GM23248 (cell line): ENCODE data around the gene MGST3. TPM values are rescaled to one million over a fixed set of nuclear protein-coding genes. Genes with fewer than 3 reads are reported as not detected.

Experiments
- DNase-seq: peaks from one replicate; pipeline ENCODE4 v3.0.0-alpha.2; 2015
- H2AFZ ChIP-seq: fragments of 200-600 bp; sonication (generic); 2 replicates; pipeline ENCODE4 v1.6.1; 2016; ENCODE audit warnings: antibody characterized with exemption
- H3F3A ChIP-seq: fragments of 200-600 bp; sonication (generic); 2 replicates; pipeline ENCODE4 v1.6.1; 2016; ENCODE audit warnings: mild to moderate bottlenecking, antibody characterized with exemption, mixed run types; ENCODE audit not compliant: insufficient read depth
- H3K27ac ChIP-seq: fragments of 200-600 bp; sonication (generic); 2 replicates; pipeline ENCODE4 v1.5.1; 2016; ENCODE audit warnings: mild to moderate bottlenecking
- H3K27me3 ChIP-seq: fragments of 200-600 bp; sonication (generic); replicated peaks from 2 replicates; pipeline ENCODE4 v1.6.1; 2016; ENCODE audit warnings: mild to moderate bottlenecking; ENCODE audit not compliant: insufficient read depth
- H3K36me3 ChIP-seq: fragments of 200-600 bp; sonication (generic); 2 replicates; pipeline ENCODE4 v1.6.1; 2016; ENCODE audit warnings: low read depth, mild to moderate bottlenecking
- H3K4me1 ChIP-seq: fragments of 200-600 bp; sonication (generic); 2 replicates; pipeline ENCODE4 v1.6.1; 2016; ENCODE audit warnings: mild to moderate bottlenecking; ENCODE audit not compliant: insufficient read depth
- H3K4me2 ChIP-seq: fragments of 200-600 bp; sonication (generic); one replicate; pipeline ENCODE4 v1.6.1; 2016; ENCODE audit warnings: mild to moderate bottlenecking; ENCODE audit not compliant: unreplicated experiment
- H3K4me3 ChIP-seq: fragments of 200-600 bp; sonication (generic); 2 replicates; pipeline ENCODE4 v1.5.1; 2016; ENCODE audit warnings: mild to moderate bottlenecking
- H3K79me2 ChIP-seq: fragments of 200-600 bp; sonication (generic); 2 replicates; pipeline ENCODE4 v1.6.1; 2016; ENCODE audit warnings: mild to moderate bottlenecking; ENCODE audit not compliant: insufficient read depth
- H3K9ac ChIP-seq: fragments of 200-600 bp; sonication (generic); 2 replicates; pipeline ENCODE4 v1.6.1; 2016; ENCODE audit warnings: mild to moderate bottlenecking
- H3K9me2 ChIP-seq: fragments of 200-600 bp; sonication (generic); 2 replicates; pipeline ENCODE4 v1.6.1; 2016; ENCODE audit warnings: mixed run types, mild to moderate bottlenecking, moderate library complexity; ENCODE audit not compliant: insufficient read depth
- H3K9me3 ChIP-seq: fragments of 200-600 bp; sonication (generic); one replicate; pipeline ENCODE4 v1.6.1; 2017; ENCODE audit warnings: low read depth
- H4K20me1 ChIP-seq: fragments of 200-600 bp; sonication (generic); 2 replicates; pipeline ENCODE4 v1.6.0; 2016; ENCODE audit not compliant: insufficient read depth
- EZH2 ChIP-seq: fragments of 200-600 bp; sonication (generic); IDR thresholded peaks from 2 replicates; pipeline ENCODE4 v1.6.1; 2018; ENCODE audit warnings: antibody characterized with exemption, mild to moderate bottlenecking; ENCODE audit not compliant: insufficient read depth, poor library complexity, severe bottlenecking
- EZH2phosphoT487 ChIP-seq: fragments of 200-600 bp; sonication (generic); IDR thresholded peaks from 2 replicates; pipeline ENCODE4 v1.6.1; 2018; ENCODE audit warnings: antibody characterized with exemption, moderate library complexity, mild to moderate bottlenecking, low read depth; ENCODE audit not compliant: insufficient read depth
- WGBS, 2 experiments: methylation state at CpG; one replicate each; pipeline ENCODE4 v1.1.6; 2015 to 2017; ENCODE audit warnings: low lambda C conversion rate in 2 of 2, low coverage in 1 of 2; ENCODE audit errors: missing lambda C conversion rate in 2 of 2; 5-methylcytosine and 5-hydroxymethylcytosine counted together
- in situ Hi-C: fragments of 300-500 bp; cut with MboI; formaldehyde crosslinking; loops from 2 replicates; pipeline ENCODE4 v1.15.0; 2020
- polyA plus RNA-seq: library from polyadenylated mRNA; unstranded; fragments of >200 nt; fragmentation: Nextera tagmentation; extraction: Ambion mirVana; gene quantifications from 2 replicates; pipeline ENCODE4 v1.2.1, GENCODE V29; 2016
- total RNA-seq: library from RNA; depleted of rRNA; stranded (reverse); fragments of >200 nt; shearing (Covaris generic); gene quantifications from 2 replicates; pipeline ENCODE4 v1.2.3, GENCODE V29; 2014

Gene MGST3
- total and polyA plus RNA-seq, 2 experiments from 2014 or later: 186 to 389 TPM

GRCh38 chr1:165623624-165624023, 7.4 kb upstream of the MGST3 start:
- Histone ChIP-seq H3K27ac (no peak overlapping the region), H3K9me2 (no peaks in the 10 kb centered on the region), H3F3A (no peaks in the 10 kb centered on the region), H3K4me2 (no peak overlapping the region), H3K4me3 (no peak overlapping the region), H2AFZ (no peak overlapping the region), H3K4me1 (no peaks in the 10 kb centered on the region), H3K36me3 (no peaks in the 10 kb centered on the region), H3K79me2 (no peaks in the 10 kb centered on the region), H4K20me1 (no peaks in the 10 kb centered on the region), H3K27me3 (no peaks in the 10 kb centered on the region; the same call in 1 of the 2 replicates), H3K9ac (no peak overlapping the region), H3K9me3 (no peaks in the 10 kb centered on the region)
- in situ Hi-C loops: no loop called here
- DNase-seq: no peak
- no peak for TF ChIP-seq EZH2phosphoT487
- TF ChIP-seq EZH2: no peak

DNA sequence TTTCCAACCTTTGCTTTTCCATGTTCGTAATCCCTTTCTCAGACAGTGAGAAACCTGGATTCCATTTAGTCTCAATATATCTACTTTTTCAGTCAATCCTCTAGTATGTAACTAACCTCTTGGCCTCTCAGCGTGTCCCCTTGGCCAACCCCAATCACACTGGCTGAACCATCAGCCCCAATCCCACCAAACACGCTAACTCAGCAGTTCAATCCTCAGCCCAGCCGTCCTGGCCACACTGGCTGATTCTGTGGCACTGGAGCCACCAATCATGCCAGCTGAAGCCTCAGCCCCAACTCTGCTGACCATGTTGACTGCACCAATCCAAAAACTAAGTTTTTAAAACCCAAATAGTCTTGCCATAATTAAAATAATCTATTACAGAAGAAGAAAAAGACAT, 6.6 kb upstream of the MGST3 start:
- H3K4me2 ChIP-seq: no peak overlapping the region
- H3K4me1 ChIP-seq: no peaks in the 10 kb centered on the region
- DNase-seq: no peak
- WGBS, 2 experiments: 47 to 51% methylated on average over 4 of the region's 4 CpGs
- no peaks in the 10 kb centered on the region for H3K9me2 ChIP-seq
- no peak overlapping the region for H3K27ac ChIP-seq
- TF ChIP-seq EZH2phosphoT487: no peak
- no peak for TF ChIP-seq EZH2
- H4K20me1 ChIP-seq: no peaks in the 10 kb centered on the region
- H3K36me3 ChIP-seq: no peaks in the 10 kb centered on the region
- no peaks in the 10 kb centered on the region; the same call in 1 of the 2 replicates for H3K27me3 ChIP-seq
- in situ Hi-C loops: no loop called here
- no peaks in the 10 kb centered on the region for H3K9me3 ChIP-seq
- no peak overlapping the region for H3K4me3 ChIP-seq
- H3K79me2 ChIP-seq: no peaks in the 10 kb centered on the region
- no peaks in the 10 kb centered on the region for H3F3A ChIP-seq
- H2AFZ ChIP-seq: no peak overlapping the region
- H3K9ac ChIP-seq: no peak overlapping the region

GRCh38 chr1:165628147-165628822, 2.7 kb upstream of the MGST3 start:
- Histone ChIP-seq H3K9me2 (no peaks in the 10 kb centered on the region), H3K9me3 (no peaks in the 10 kb centered on the region), H2AFZ (no peak overlapping the region), H3K4me2 (no peak overlapping the region), H3K36me3 (no peaks in the 10 kb centered on the region), H3K27me3 (no peaks in the 10 kb centered on the region), H3K9ac (no peak overlapping the region), H3F3A (peaks cover 16% of the 10 kb centered on the region), H3K79me2 (peaks cover 19% of the 10 kb centered on the region), H3K4me1 (peaks cover 10% of the 10 kb centered on the region), H3K4me3 (no peak overlapping the region), H4K20me1 (no peaks in the 10 kb centered on the region), H3K27ac (no peak overlapping the region)
- in situ Hi-C loops: no loop called here
- DNase-seq: no peak
- WGBS, 2 experiments: 65 to 68% methylated on average over 6 of the region's 6 CpGs
- TF ChIP-seq EZH2phosphoT487: no peak
- no peak for TF ChIP-seq EZH2

DNA sequence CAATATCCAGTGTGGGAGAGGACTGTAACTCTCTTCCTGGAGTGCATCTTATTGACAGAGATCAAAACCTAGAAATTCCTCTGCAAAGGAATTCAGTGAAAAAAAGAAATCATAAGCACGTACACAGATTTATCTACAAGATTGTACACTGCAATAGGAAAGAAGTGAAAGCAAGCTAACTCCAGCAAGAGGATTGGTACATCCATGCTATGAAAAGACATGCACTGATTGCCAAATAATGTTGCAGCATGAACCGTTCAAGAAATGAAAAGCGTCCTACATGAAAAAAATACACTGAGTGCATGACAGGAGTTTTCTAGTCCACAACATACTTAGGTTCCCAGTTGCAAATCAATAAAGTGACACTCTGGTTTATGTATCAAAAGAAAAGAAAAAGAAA, 1.9 kb upstream of the MGST3 start:
- 35 to 39% methylated on average over 3 of the region's 3 CpGs for WGBS, 2 experiments
- no peak for DNase-seq
- H3K9ac ChIP-seq: no peak overlapping the region
- H3F3A ChIP-seq: peaks cover 23% of the 10 kb centered on the region
- TF ChIP-seq EZH2 (no peak), EZH2phosphoT487 (no peak)
- H3K9me3 ChIP-seq: no peaks in the 10 kb centered on the region
- H3K36me3 ChIP-seq: no peaks in the 10 kb centered on the region
- H3K4me1 ChIP-seq: peaks cover 19% of the 10 kb centered on the region
- no peaks in the 10 kb centered on the region for H3K27me3 ChIP-seq
- no peaks in the 10 kb centered on the region for H3K9me2 ChIP-seq
- H3K4me3 ChIP-seq: no peak overlapping the region
- in situ Hi-C loops: no loop called here
- H3K4me2 ChIP-seq: no peak overlapping the region
- H4K20me1 ChIP-seq: no peaks in the 10 kb centered on the region
- H3K27ac ChIP-seq: no peak overlapping the region
- peaks cover 27% of the 10 kb centered on the region for H3K79me2 ChIP-seq
- no peak overlapping the region for H2AFZ ChIP-seq
